Fibroblast of lung (primary cell): Measurements from ENCODE around the gene OSBPL7. TPM values are rescaled to one million over a fixed set of nuclear protein-coding genes. Genes with fewer than 3 reads are reported as not detected.

Experiments
- DNase-seq, 2 donors: peaks; one replicate each; pipeline versions ENCODE4 v3.0.0 to v3.0.0-alpha.2; 2010; ENCODE audit warnings: low read depth in 2 of 2
- H2AFZ ChIP-seq: 2 replicates; pipeline ENCODE4 v1.5.1; 2012; ENCODE audit warnings: low read length, control low read depth, inconsistent platforms
- H3K27ac ChIP-seq: 2 replicates; pipeline ENCODE4 v1.5.1; 2011; ENCODE audit warnings: low read length, control low read depth; ENCODE audit not compliant: insufficient read depth
- H3K27me3 ChIP-seq: 2 replicates; pipeline ENCODE4 v1.5.1; 2011; ENCODE audit warnings: mild to moderate bottlenecking, low read length; ENCODE audit not compliant: control insufficient read depth, insufficient read depth
- H3K36me3 ChIP-seq: 2 replicates; pipeline ENCODE4 v1.5.1; 2011; ENCODE audit warnings: low read length; ENCODE audit not compliant: control insufficient read depth, insufficient read depth
- H3K4me1 ChIP-seq: 2 replicates; pipeline ENCODE4 v1.5.1; 2011; ENCODE audit warnings: low read length; ENCODE audit not compliant: control insufficient read depth, insufficient read depth; ENCODE audit errors: extremely low read depth
- H3K4me2 ChIP-seq: 2 replicates; pipeline ENCODE4 v1.5.1; 2011; ENCODE audit warnings: low read length, control low read depth; ENCODE audit not compliant: insufficient read depth; ENCODE audit errors: extremely low read depth
- H3K4me3 ChIP-seq, 4 experiments: fragments of 200-600 bp in 1 of 4; sonication (generic) in 1 of 4; replicated peaks in 1 of 4; 2 replicates each; pipeline ENCODE4 v1.5.1; 2011 to 2016; ENCODE audit warnings: low read length in 4 of 4, low read depth in 3 of 4, mild to moderate bottlenecking in 3 of 4, control low read depth in 2 of 4, inconsistent platforms in 1 of 4, mixed read lengths in 1 of 4; ENCODE audit not compliant: insufficient read depth in 1 of 4; ENCODE audit errors: control extremely low read depth in 1 of 4
- H3K79me2 ChIP-seq: 2 replicates; pipeline ENCODE4 v1.5.1; 2012; ENCODE audit warnings: mild to moderate bottlenecking, low read length, inconsistent platforms; ENCODE audit not compliant: control insufficient read depth, insufficient read depth
- H3K9ac ChIP-seq: 2 replicates; pipeline ENCODE4 v1.5.1; 2011; ENCODE audit warnings: mild to moderate bottlenecking, low read length, control low read depth; ENCODE audit not compliant: insufficient read depth
- H3K9me3 ChIP-seq: 2 replicates; pipeline ENCODE4 v1.5.1; 2012; ENCODE audit warnings: low read depth, low read length; ENCODE audit not compliant: control insufficient read depth, insufficient read depth
- H4K20me1 ChIP-seq: 2 replicates; pipeline ENCODE4 v1.5.1; 2011; ENCODE audit warnings: low read length; ENCODE audit not compliant: control insufficient read depth, insufficient read depth; ENCODE audit errors: extremely low read depth
- CTCF ChIP-seq, 2 donors: IDR thresholded peaks in 1 of 2; conservative IDR thresholded peaks in 1 of 2; 1 replicate in 1 of 2; 2 replicates in 1 of 2; pipeline ENCODE4 v1.5.1; 2011 to 2012; ENCODE audit warnings: low read length in 2 of 2, control low read depth in 1 of 2, inconsistent platforms in 1 of 2, low read depth in 1 of 2, mild to moderate bottlenecking in 1 of 2
- EZH2 ChIP-seq: IDR thresholded peaks from 2 replicates; pipeline ENCODE4 v1.5.1; 2012; ENCODE audit warnings: low read length, control low read depth, mild to moderate bottlenecking; ENCODE audit errors: missing control alignments
- polyA plus RNA-seq, 2 donors: library from polyadenylated mRNA; depleted of rRNA in 1 of 2; stranded (reverse) in 1 of 2; unstranded in 1 of 2; fragments of >200 nt; gene quantifications; 2 replicates each; pipeline ENCODE4 v1.2.1, GENCODE V29; 2011 to 2012; ENCODE audit warnings: missing spikeins in 1 of 2
- total RNA-seq: library from RNA; depleted of rRNA; stranded (reverse); fragments of >200 nt; gene quantifications from 2 replicates; pipeline ENCODE4 v1.2.1, GENCODE V29; 2014

The OSBPL7 gene
- total and polyA plus RNA-seq, 2 donors (not counting 1 experiment from before 2014, with no cell fraction given), result 2.1 to 7.1 TPM

- no peaks in the 10 kb centered on the region for H3K36me3 ChIP-seq
- peaks cover 23% of the 10 kb centered on the region for H3K27me3 ChIP-seq
- H2AFZ ChIP-seq, result no peak overlapping the region
- H3K27ac ChIP-seq, result no peak overlapping the region
- H3K9me3 ChIP-seq, result no peaks in the 10 kb centered on the region
- TF ChIP-seq CTCF (conservative IDR thresholded peaks at IDR 0.05 in 1 of 2, IDR thresholded peaks at IDR 0.05 in 1 of 2; ENCODE audit: low read depth in 1 of 2, low read length in 2 of 2) (no peak), EZH2 (no peak)
- H4K20me1 ChIP-seq, result no peaks in the 10 kb centered on the region
- no peaks in the 10 kb centered on the region for H3K4me1 ChIP-seq
- H3K4me2 ChIP-seq, result no peak overlapping the region
- no peak for DNase-seq
- H3K79me2 ChIP-seq, result no peaks in the 10 kb centered on the region
- no peak overlapping the region for H3K4me3 ChIP-seq
- no peak overlapping the region for H3K9ac ChIP-seq
Measured at GRCh38 chr17:47801176-47801765, 20.3 kb downstream of the OSBPL7 start.

DNA sequence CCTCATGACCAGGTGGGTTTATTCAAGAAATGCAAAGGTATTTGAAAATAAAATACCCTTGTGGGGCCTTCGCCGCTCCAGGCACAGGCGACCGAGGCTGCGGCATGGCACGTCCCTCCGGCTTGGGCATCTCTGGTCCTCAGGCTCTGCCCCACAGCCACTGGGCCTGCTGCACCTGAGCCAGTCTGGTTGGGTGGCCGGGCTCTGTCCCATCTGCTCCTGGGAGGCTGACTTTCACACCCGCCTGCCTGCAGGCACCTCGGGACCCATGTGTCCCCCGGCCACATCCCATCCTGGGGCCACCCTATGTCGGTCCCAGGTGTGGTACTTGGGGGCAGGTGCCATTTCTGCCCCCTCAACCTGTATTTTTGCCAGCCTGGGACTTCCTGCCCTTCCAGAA lies 20.9 kb downstream of the OSBPL7 start:
- no peak overlapping the region for H3K4me3 ChIP-seq
- no peak for TF ChIP-seq EZH2
- TF ChIP-seq CTCF (conservative IDR thresholded peaks at IDR 0.05 in 1 of 2, IDR thresholded peaks at IDR 0.05 in 1 of 2; ENCODE audit: low read depth in 1 of 2, low read length in 2 of 2), result no peak
- no peak for DNase-seq

GRCh38 chr17:47797797-47798196 lies 23.8 kb downstream of the OSBPL7 start:
- no peak overlapping the region for H2AFZ ChIP-seq
- TF ChIP-seq CTCF (conservative IDR thresholded peaks at IDR 0.05 in 1 of 2, IDR thresholded peaks at IDR 0.05 in 1 of 2; ENCODE audit: low read depth in 1 of 2, low read length in 2 of 2) (no peak), EZH2 (no peak)
- no peak overlapping the region for H3K4me3 ChIP-seq
- no peaks in the 10 kb centered on the region for H4K20me1 ChIP-seq
- no peaks in the 10 kb centered on the region for H3K79me2 ChIP-seq
- H3K4me1 ChIP-seq, result no peaks in the 10 kb centered on the region
- peaks cover 17% of the 10 kb centered on the region for H3K27me3 ChIP-seq
- no peaks in the 10 kb centered on the region for H3K36me3 ChIP-seq
- H3K27ac ChIP-seq, result no peak overlapping the region
- H3K9me3 ChIP-seq, result no peaks in the 10 kb centered on the region
- H3K9ac ChIP-seq, result no peak overlapping the region
- no peak overlapping the region for H3K4me2 ChIP-seq
- peak; percentile 7 to 10 for DNase-seq

More for the DNA sequence above, 20.9 kb downstream of the OSBPL7 start:
- Histone ChIP-seq H3K36me3 (no peaks in the 10 kb centered on the region), H4K20me1 (no peaks in the 10 kb centered on the region), H3K4me2 (no peak overlapping the region), H3K9ac (no peak overlapping the region), H3K27ac (no peak overlapping the region), H2AFZ (no peak overlapping the region), H3K4me1 (no peaks in the 10 kb centered on the region), H3K9me3 (no peaks in the 10 kb centered on the region), H3K79me2 (no peaks in the 10 kb centered on the region), H3K27me3 (peaks cover 23% of the 10 kb centered on the region)
